Activated naive CD8-positive, alpha-beta T cell treated with anti-CD3 and anti-CD28 coated beads, Interleukin-2, amount 50 U/mL, for 24 hours (primary cell): Measurements from ENCODE around the gene TMEM232.

Experiments
- ATAC-seq: fragments of 150-1000 bp; cut with Tn5 transposase; one replicate; pipeline ENCODE4 v1.10.0; 2021
- DNase-seq: peaks from one replicate; pipeline ENCODE4 v3.0.0; 2021
- H3K27ac Mint-ChIP-seq: one replicate; pipeline ENCODE4 v1.8.0; 2021; ENCODE audit warnings: mild to moderate bottlenecking, mixed read lengths
- H3K27me3 Mint-ChIP-seq: one replicate; pipeline ENCODE4 v1.8.0; 2021; ENCODE audit warnings: mixed read lengths
- H3K36me3 Mint-ChIP-seq: one replicate; pipeline ENCODE4 v1.8.0; 2021; ENCODE audit warnings: low read depth, mixed read lengths
- H3K4me1 Mint-ChIP-seq: one replicate; pipeline ENCODE4 v1.8.0; 2021; ENCODE audit warnings: mixed read lengths
- H3K4me3 Mint-ChIP-seq: one replicate; pipeline ENCODE4 v1.8.0; 2021; ENCODE audit warnings: mild to moderate bottlenecking, moderate library complexity, mixed read lengths
- H3K9me3 Mint-ChIP-seq: one replicate; pipeline ENCODE4 v1.8.0; 2021; ENCODE audit warnings: mixed read lengths

Gene TMEM232

GRCh38 chr5:110398951-110399350 lies 327.5 kb downstream of the TMEM232 start:
- Mint-ChIP-seq H3K27ac (no peak overlapping the region), H3K27me3 (no peaks in the 10 kb centered on the region), H3K4me1 (no peaks in the 10 kb centered on the region), H3K36me3 (no peaks in the 10 kb centered on the region), H3K4me3 (no peak overlapping the region), H3K9me3 (no peaks in the 10 kb centered on the region)
- DNase-seq (no peak), ATAC-seq (no peak)

GRCh38 chr5:110397281-110397680 lies 329.2 kb downstream of the TMEM232 start:
- Mint-ChIP-seq H3K9me3 (no peaks in the 10 kb centered on the region), H3K4me3 (no peak overlapping the region), H3K27me3 (no peaks in the 10 kb centered on the region), H3K27ac (no peak overlapping the region), H3K4me1 (no peaks in the 10 kb centered on the region), H3K36me3 (no peaks in the 10 kb centered on the region)
- DNase-seq (no peak), ATAC-seq (no peak)

- Mint-ChIP-seq H3K9me3 (no peaks in the 10 kb centered on the region), H3K4me1 (no peaks in the 10 kb centered on the region), H3K4me3 (no peak overlapping the region), H3K27ac (no peak overlapping the region), H3K27me3 (no peaks in the 10 kb centered on the region), H3K36me3 (no peaks in the 10 kb centered on the region)
- ATAC-seq (no peak), DNase-seq (no peak)
Measured at GRCh38 chr5:110386782-110387181, 339.7 kb downstream of the TMEM232 start.

- no peak for ATAC-seq
- Mint-ChIP-seq H3K27ac (no peak overlapping the region), H3K4me1 (no peaks in the 10 kb centered on the region)
Measured at GRCh38 chr5:110383231-110383630, 343.2 kb downstream of the TMEM232 start.

GRCh38 chr5:110377943-110378342 lies 348.5 kb downstream of the TMEM232 start:
- no peaks in the 10 kb centered on the region for H3K9me3 Mint-ChIP-seq
- H3K4me3 Mint-ChIP-seq = no peak overlapping the region
- no peak for ATAC-seq
- peaks cover 3% of the 10 kb centered on the region for H3K27me3 Mint-ChIP-seq
- H3K27ac Mint-ChIP-seq = no peak overlapping the region
- DNase-seq = no peak
- no peaks in the 10 kb centered on the region for H3K4me1 Mint-ChIP-seq
- H3K36me3 Mint-ChIP-seq = no peaks in the 10 kb centered on the region

More at GRCh38 chr5:110383231-110383630, 343.2 kb downstream of the TMEM232 start:
- Mint-ChIP-seq H3K27me3 (peaks cover 3% of the 10 kb centered on the region), H3K4me3 (no peak overlapping the region), H3K36me3 (no peaks in the 10 kb centered on the region), H3K9me3 (no peaks in the 10 kb centered on the region)
- DNase-seq = no peak

GRCh38 chr5:110377361-110377760 lies 349.1 kb downstream of the TMEM232 start:
- ATAC-seq (no peak), DNase-seq (no peak)
- H3K9me3 Mint-ChIP-seq = no peaks in the 10 kb centered on the region
- H3K36me3 Mint-ChIP-seq = no peaks in the 10 kb centered on the region
- H3K4me3 Mint-ChIP-seq = no peak overlapping the region
- peaks cover 3% of the 10 kb centered on the region for H3K27me3 Mint-ChIP-seq
- no peak overlapping the region for H3K27ac Mint-ChIP-seq
- no peaks in the 10 kb centered on the region for H3K4me1 Mint-ChIP-seq

GRCh38 chr5:110376281-110376951 lies 350.1 kb downstream of the TMEM232 start:
- Mint-ChIP-seq H3K27ac (no peak overlapping the region), H3K4me1 (peaks cover 6% of the 10 kb centered on the region), H3K36me3 (no peaks in the 10 kb centered on the region), H3K9me3 (no peaks in the 10 kb centered on the region), H3K4me3 (no peak overlapping the region), H3K27me3 (peaks cover 3% of the 10 kb centered on the region)
- DNase-seq (no peak), ATAC-seq (no peak)

GRCh38 chr5:110371725-110372041 lies 354.8 kb downstream of the TMEM232 start:
- Mint-ChIP-seq H3K27me3 (no peaks in the 10 kb centered on the region), H3K27ac (no peak overlapping the region), H3K9me3 (no peaks in the 10 kb centered on the region), H3K4me3 (no peak overlapping the region), H3K4me1 (peaks cover 10% of the 10 kb centered on the region), H3K36me3 (no peaks in the 10 kb centered on the region)
- ATAC-seq (no peak), DNase-seq (no peak)

GRCh38 chr5:110371011-110371724 lies 355.3 kb downstream of the TMEM232 start:
- Mint-ChIP-seq H3K27me3 (no peaks in the 10 kb centered on the region), H3K36me3 (no peaks in the 10 kb centered on the region), H3K27ac (no peak overlapping the region), H3K4me3 (no peak overlapping the region), H3K9me3 (no peaks in the 10 kb centered on the region), H3K4me1 (peaks cover 10% of the 10 kb centered on the region)
- no peak for DNase-seq
- ATAC-seq = no peak
